ENCODE data around the gene CCDC154.

GRCh38 chr16:1474082-1474795 is 29.9 kb upstream of the CCDC154 start:
- TF ChIP-seq CTCF (IDR thresholded peaks at IDR 0.05) (no peak), POLR2A (IDR thresholded peaks at IDR 0.05) (no peak)
